WI38 (cell line): ENCODE measurements around the gene TRIM14.

Experiments
- H3K4me3 ChIP-seq: 2 replicates; pipeline ENCODE4 v1.5.1; 2011; ENCODE audit warnings: low read depth, mild to moderate bottlenecking, control low read depth, low read length
- CTCF ChIP-seq: IDR thresholded peaks from 2 replicates; pipeline ENCODE4 v1.5.1; 2012; ENCODE audit warnings: low read depth, mild to moderate bottlenecking, control low read depth, low read length

Gene TRIM14

GRCh38 chr9:98149422-98149821, 30.4 kb upstream of the TRIM14 start:
- TF ChIP-seq CTCF: no peak
- H3K4me3 ChIP-seq: no peak overlapping the region

DNA sequence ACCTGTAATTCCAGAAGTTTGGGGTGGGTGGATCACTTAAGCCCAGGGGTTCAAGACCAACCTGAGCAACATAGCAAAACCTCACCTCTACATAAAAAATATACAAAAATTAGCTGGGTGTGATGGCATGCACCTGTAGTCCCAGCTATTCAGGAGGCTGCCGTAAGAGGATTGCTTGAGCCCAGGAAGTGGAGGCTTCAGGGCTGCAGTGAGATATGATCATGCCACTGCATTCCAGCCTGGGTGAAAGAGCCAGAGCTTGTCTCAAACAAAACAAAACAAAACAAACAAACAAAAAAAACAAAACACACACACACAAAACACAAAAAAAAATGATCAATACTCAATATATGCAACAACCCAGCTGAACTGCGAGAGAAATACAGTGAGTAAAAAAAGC, 29.5 kb upstream of the TRIM14 start:
- no peak overlapping the region for H3K4me3 ChIP-seq
- TF ChIP-seq CTCF: no peak

- H3K4me3 ChIP-seq: no peak overlapping the region
- no peak for TF ChIP-seq CTCF
Observed at GRCh38 chr9:98147582-98147981, 28.6 kb upstream of the TRIM14 start.

DNA sequence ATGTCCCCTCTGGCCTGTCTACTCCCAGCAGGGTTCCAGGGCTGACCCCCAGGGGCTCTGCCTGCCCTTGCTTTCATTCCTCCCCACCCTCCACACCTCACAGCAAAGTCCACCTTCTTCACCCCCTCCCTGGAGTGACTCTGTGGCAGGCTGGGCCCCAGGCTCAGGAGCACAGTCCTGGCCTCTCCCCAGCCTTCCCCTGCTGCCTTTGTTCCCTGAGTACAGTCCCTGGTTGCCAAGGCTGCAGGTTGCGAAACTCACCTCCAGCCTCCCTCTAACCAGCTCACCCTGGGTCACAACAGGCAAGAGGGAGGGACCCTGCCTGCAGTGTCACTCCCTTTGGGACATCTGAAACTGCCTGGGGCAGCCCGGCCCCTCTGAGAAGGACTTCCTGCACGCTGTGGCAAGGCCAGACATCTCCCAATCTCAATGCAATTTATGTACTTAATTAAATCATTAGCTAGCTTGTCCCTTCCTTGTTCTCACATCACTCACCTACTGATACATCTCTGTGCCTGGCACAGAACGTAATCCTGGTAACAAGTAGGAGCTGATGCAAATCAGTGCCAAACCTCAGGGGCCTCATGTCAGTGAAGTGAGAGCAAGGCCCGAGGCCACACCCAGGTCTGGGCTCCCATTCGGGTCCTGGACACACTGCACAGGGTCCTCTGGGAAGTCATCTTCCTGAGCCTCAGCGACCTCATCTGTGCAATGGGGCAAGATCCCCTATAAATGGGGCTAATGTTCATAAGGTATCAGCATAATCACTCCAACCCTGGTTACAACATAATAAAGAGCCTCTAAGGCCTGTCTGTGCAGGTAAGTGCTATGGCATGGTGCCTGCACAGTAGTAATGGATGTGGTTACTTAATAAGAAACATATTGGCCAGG, 27.3 kb upstream of the TRIM14 start:
- H3K4me3 ChIP-seq: no peak overlapping the region
- no peak for TF ChIP-seq CTCF

- no peak overlapping the region for H3K4me3 ChIP-seq
- no peak for TF ChIP-seq CTCF
Observed at GRCh38 chr9:98144631-98145030, 25.6 kb upstream of the TRIM14 start.

DNA sequence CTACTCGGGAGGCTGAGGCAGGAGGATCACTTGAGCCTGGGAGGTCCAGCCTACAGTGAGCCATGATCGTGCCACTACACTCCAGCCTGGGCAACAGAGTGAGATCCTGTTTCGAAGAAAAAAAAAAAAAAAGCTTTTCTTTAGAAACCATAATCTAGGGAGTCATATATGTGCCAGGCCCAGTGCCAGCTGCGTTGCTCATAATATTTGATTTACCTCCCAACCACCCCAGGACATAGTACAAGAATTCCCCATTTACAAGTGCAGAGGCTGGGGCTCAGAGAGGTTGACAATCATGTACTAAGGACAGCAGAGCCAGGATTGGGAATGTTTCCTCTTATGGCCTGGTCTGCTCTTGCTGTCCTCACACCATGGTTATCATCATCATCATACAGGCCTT, 25.1 kb upstream of the TRIM14 start:
- H3K4me3 ChIP-seq: no peak overlapping the region
- no peak for TF ChIP-seq CTCF

DNA sequence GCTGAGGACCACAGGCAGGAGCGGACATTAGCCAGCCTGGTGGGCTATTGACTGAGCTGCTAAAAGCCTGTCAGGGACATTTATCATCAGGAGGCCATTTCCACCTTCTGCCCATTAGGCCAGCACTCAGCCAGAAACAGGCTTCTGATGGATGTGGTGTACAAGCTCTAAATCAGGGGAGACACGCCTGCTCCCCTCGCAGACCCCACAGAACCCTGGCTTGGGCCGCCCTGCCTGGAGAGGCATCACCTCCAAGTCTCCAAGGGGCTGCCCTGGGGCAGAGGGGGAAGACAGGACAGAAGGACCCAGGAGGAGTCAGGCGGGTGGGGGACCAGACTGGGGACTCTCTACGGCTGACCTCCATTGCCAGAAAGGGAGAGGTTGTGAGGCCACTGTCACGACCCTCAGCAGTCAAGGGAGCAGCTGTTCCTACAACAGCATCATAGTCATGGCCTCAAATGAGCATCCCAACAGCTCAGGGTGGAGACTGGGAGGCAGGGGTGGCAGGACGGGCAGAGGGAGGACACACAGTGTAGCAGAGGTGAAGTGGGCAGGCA, 24.0 kb upstream of the TRIM14 start:
- no peak for TF ChIP-seq CTCF
- no peak overlapping the region for H3K4me3 ChIP-seq
